GM19239 (cell line): ENCODE measurements around the gene TMEM132D.
"Not testable (repeated sequence)": the region's sequence is repeated elsewhere in the genome, so short reads cannot be mapped to it uniquely, and the experiment has no call there.

Experiments used
- DNase-seq: peaks from one replicate; pipeline ENCODE4 v3.0.0; 2011; ENCODE audit warnings: low spot score; ENCODE audit not compliant: insufficient read length
- FAIRE-seq: peaks from 2 replicates; lab custom pipeline; 2011; peaks lifted over from hg19 to GRCh38; lab: Jason Lieb, UNC

The TMEM132D gene

DNA sequence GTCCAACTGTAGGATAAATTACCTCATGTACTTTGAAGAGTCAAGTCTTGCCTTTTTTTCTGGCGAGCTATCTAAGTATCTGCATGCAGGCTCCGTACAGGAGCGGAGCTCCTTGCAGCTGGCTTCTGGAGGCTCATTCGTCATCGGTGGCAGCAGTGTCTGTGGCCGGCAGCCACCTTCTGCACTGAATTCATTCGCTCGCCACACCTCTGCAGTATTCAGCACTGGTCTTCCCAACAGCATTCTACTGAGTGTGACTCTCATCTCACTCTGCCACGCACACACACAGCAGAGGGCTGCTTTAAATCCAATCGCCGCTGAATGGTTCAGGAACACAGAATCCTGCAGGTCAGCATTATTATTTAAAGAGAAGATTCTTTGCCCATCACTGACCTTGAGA, 850.6 kb downstream of the TMEM132D start:
- no peak for DNase-seq
- no peak for FAIRE-seq

DNA sequence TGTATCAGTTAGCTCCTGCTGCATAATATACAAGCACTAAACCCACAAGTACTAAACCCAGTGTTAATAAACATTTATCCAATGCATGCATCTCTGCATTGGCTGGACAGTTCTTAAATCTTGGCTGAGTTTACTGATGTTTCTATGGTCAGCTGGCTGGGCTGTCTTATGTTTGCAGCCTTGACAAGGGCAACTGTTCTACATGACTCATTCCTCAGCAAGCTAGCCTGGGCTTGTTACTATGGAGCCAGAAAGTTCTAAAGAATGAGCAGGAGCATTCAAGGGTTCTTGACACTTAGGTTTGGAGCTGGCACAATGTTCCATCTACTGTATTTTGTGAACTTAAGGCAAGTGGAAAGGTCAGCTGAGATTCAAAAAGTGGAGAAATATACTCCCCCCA, 851.5 kb downstream of the TMEM132D start:
- DNase-seq = no peak
- no peak for FAIRE-seq

DNA sequence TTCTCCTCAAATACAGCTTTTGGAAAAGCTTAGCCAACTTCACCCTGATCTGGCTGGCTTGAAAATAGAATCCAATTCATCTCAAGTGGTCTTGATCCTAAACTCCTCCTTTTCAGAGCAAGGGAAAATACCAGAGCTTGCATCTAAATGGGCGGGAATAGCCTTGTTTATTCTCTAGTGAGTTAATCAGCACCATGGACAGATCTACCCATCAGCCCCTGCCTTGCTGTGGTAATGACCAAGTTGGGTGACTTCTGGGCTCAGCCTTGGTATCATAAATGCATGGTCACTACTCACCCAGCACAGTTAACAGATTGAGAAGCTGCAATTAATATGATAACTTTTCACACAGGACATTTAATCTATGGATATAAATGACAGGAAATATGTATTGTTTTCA, 853.9 kb downstream of the TMEM132D start:
- FAIRE-seq (no peak), DNase-seq (no peak)

DNA sequence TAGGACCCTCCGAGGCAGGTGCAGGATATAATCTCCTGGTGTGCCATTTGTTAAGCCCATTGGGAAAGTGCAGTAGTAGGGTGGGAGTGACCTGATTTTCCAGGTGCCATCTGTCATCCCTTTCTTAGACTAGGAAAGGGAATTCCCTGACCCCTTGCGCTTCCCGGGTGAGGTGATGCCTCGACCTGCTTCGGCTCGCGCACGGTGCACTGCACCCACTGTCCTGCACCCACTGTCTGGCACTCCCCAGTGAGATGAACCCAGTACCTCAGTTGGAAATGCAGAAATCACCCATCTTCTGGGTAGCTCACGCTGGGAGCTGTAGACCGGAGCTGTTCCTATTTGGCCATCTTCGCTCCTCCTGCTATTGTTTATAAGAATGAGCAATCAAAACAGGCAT, 860.5 kb downstream of the TMEM132D start:
- FAIRE-seq, DNase-seq: not testable (repeated sequence)

DNA sequence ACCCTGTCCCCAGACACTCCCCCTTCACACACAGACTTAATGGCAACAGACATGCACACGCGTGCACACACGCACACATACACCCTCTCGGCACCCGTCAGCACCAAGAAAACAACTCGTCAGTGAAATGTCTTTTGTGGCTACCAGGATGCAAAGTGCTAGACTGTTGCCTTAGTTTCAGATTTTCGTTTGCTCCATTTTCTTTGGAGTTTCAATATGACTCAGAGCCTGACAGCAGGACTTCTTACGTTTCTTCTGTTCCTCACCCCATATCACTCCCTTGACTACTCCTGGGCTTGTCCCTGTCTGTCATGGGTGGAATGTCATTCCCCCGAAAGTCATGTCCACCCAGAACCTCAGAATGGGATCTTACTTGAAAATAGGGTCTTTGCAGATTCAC, 867.7 kb downstream of the TMEM132D start:
- FAIRE-seq = no peak

DNA sequence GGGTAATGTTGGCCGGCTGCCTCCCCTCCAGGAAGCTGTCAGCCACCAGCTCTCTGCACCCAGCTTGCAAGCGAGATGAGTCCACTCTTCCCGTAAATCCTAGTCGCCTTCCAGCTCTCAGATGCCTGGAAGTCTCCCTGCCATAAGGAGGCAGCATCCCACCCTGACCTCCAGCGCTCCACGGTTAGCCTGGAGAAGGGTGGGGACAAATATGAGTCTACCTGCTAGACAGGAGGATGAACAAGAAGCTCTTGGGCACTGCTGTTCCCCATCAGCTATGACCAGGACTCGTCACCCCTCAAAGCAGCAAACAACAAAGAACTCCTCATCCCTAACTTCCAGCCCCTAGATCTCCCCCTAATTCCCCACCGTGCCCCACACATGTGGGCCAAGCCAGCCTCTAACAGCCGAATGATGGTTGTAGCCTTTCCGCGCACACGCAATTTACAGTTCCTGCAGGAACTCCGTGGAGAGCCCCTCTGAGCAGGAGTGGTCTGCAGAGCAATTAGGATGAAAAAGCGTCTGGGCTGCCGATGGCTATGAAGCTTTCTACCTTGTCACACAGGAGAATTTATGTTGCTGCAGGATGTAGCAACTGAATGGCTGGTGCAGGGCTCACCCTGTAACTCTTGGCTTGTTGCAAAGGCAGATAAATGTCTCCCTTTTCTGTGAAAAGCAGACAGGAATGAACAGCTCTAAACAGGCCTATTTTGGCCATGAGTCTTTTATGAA, 869.1 kb downstream of the TMEM132D start:
- no peak for DNase-seq
- no peak for FAIRE-seq

More for the DNA sequence above, 867.7 kb downstream of the TMEM132D start:
- no peak for DNase-seq

DNA sequence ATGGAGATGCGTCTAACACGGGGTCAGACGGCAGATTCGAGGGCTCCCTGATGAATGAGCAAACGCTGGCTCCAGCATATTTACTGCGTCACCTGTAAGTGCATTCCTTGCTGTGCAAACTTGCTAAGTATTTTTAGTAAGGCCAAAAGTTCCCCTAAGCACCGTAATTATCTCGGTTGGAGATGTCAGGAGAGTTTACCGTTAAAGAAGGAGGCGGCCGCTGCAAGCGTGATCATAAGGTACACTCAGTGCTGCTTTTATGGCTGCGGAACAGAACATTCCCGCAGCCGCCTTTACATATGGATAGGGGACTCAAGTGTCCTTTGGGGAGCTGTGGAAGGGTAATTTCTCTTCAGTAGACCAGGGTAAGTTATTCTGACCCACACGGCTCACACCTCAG, 875.0 kb downstream of the TMEM132D start:
- FAIRE-seq = no peak
- DNase-seq = no peak

DNA sequence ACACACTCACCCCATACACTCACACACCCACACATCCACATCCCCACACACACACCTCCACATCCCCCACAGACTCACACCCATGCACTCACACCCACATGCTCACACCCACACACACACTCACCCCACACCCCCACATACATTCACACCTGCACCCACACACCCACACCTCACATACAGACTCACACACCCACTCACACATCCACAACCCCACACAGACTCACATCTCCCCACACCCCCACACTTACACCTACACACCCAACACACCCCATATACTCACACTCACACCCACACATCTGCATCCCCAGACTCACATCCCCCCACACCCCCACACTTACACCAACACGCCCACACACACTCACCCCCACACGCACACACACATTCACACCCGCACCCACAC, 878.8 kb downstream of the TMEM132D start:
- FAIRE-seq (no peak), DNase-seq (no peak)
